Stomach (tissue), 9 donors: Measurements from ENCODE around the gene ASAP2. TPM values are rescaled to one million over a fixed set of nuclear protein-coding genes. Genes with fewer than 3 reads are reported as not detected.

Source experiments
- DNase-seq, 2 donors: peaks; one replicate each; pipeline versions ENCODE4 v3.0.0 to v3.0.0-alpha.2; 2013 to 2019
- H3K27ac ChIP-seq, 5 donors: fragments of 200-600 bp in 4 of 5; sonication (generic) in 4 of 5; one replicate each; pipeline ENCODE4 v1.5.1; 2013 to 2019; ENCODE audit warnings: mild to moderate bottlenecking in 1 of 5, moderate library complexity in 1 of 5
- H3K27me3 ChIP-seq, 3 donors: fragments of 200-600 bp; sonication (generic); one replicate each; pipeline ENCODE4 v1.5.1; 2017 to 2019; ENCODE audit warnings: mixed run types in 1 of 3
- H3K36me3 ChIP-seq, 4 donors: fragments of 200-600 bp; sonication (generic); 1 replicate in 3 of 4; 2 replicates in 1 of 4; pipeline ENCODE4 v1.5.1; 2016 to 2019
- H3K4me1 ChIP-seq, 4 donors: fragments of 200-600 bp; sonication (generic); one replicate each; pipeline ENCODE4 v1.5.1; 2016 to 2019
- H3K4me3 ChIP-seq, 4 donors: fragments of 200-600 bp; sonication (generic) in 3 of 4; one replicate each; pipeline ENCODE4 v1.5.1; 2016 to 2019; ENCODE audit warnings: mild to moderate bottlenecking in 1 of 4
- H3K9me3 ChIP-seq, 4 donors: fragments of 200-600 bp; sonication (generic); one replicate each; pipeline ENCODE4 v1.5.1; 2016 to 2019
- EP300 ChIP-seq: sonication (generic); formaldehyde crosslinking; IDR thresholded peaks from one replicate; pipeline ENCODE4 v1.6.1; 2017; ENCODE audit warnings: antibody characterized with exemption
- POLR2A ChIP-seq, 4 donors: fragments of 450-650 bp; IDR thresholded peaks; one replicate each; pipeline ENCODE4 v1.6.1; 2016; ENCODE audit warnings: antibody characterized with exemption in 4 of 4, control low read depth in 2 of 4, mild to moderate bottlenecking in 1 of 4, moderate library complexity in 1 of 4
- POLR2AphosphoS5 ChIP-seq, 3 donors: sonication (generic); formaldehyde crosslinking; IDR thresholded peaks; one replicate each; pipeline ENCODE4 v1.6.1; 2016; ENCODE audit warnings: antibody characterized with exemption in 3 of 3
- WGBS, 5 donors: extraction: QIAGEN DNeasy Blood & Tissue Kit in 3 of 5; methylation state at CpG; one replicate each; pipeline versions ENCODE4 v1.1.5 to v1.1.7; 2013 to 2018; 5-methylcytosine and 5-hydroxymethylcytosine counted together
- intact Hi-C: fragments of 100-400 bp; cut with DNase I; formaldehyde crosslinking; loops from one replicate; pipeline ENCODE4 v1.15.1; 2023; ENCODE audit warnings: low total_unique reads
- polyA plus RNA-seq, 3 donors: library from polyadenylated mRNA; stranded (reverse); fragments of 200-250 nt; gene quantifications; one replicate each; pipeline ENCODE4 v1.2.3, GENCODE V29; 2013
- total RNA-seq, 5 donors: library from RNA; depleted of rRNA; stranded (reverse); fragments of >200 nt; gene quantifications; one replicate each; pipeline versions ENCODE4 v1.1.0 to v1.2.3, GENCODE V29; 2014 to 2016
- TF ChIP-seq, protein P1 (sequence below), 7 experiments: fragments of 450-650 bp in 4 of 7; fragments of 200-600 bp in 3 of 7; sonication (generic) in 3 of 7; IDR thresholded peaks; one replicate each; pipeline ENCODE4 v1.5.1; 2016 to 2019; ENCODE audit warnings: antibody characterized with exemption in 7 of 7, control low read depth in 2 of 7, mild to moderate bottlenecking in 1 of 7
- donor health status: healthy with polysubstance abuse.
- donor health status: Bipolar disorder and iron deficiency.
- donor health status: healthy.

Gene ASAP2
- total and polyA plus RNA-seq, 8 donors, result 9.7 to 55.4 (median 33.7) TPM

DNA sequence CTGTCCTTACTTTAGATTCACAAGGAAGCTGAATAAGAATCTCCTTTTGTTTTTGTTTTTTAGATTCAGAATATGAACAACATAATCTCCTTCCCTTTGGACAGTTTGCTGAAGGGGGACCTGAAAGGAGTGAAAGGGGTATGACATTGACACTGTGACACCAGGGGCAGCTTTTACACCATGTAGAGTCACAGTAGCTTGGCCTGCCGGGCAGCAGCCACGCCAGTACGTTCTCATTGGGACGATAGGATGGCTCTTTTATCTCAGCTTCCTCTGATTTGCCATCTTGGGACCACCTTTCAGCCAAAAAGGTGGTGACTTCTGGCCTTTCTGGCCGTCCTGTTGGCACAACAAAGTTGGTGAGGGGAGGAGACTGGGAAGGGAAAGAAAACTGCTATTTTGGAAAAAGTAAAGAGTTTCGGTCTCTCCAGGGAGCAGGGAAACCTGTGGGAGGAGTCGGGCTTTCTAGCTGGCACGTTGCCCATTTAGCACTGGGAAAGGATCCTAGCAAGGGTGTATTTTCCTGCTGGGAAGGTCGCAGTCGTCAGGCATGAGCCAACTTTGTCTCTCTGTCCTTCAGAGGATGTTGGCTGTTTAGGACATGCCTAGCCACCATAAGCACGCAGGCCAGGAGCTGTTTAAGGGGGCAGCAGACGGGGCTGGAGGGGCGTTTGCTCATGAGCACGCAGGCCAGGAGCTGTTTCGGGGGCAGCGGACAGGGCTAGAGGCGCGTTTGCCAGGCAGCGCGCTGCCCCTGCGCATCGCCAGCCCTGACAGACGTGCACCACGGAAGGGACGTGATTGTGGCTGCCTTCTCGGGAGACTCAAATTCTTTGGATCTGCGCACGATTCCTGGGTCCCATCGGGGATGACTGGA, 112.1 kb downstream of the ASAP2 start:
- no peak overlapping the region for H3K4me3 ChIP-seq
- peak; percentile 76 to 82 for DNase-seq
- intact Hi-C loops, result no loop called here
- H3K9me3 ChIP-seq, result no peaks in the 10 kb centered on the region
- no peaks in the 10 kb centered on the region for H3K27me3 ChIP-seq
- no peak for TF ChIP-seq EP300
- peak in 1 of 3 donors; percentile 21 for TF ChIP-seq POLR2AphosphoS5 (IDR thresholded peaks at IDR 0.05)
- peak overlapping the region; percentile 31 to 77 (median 64) for H3K27ac ChIP-seq
- peaks cover 5 to 23% (median 10%) of the 10 kb centered on the region in 4 donors for H3K36me3 ChIP-seq
- H3K4me1 ChIP-seq, result peaks cover 8 to 33% (median 21%) of the 10 kb centered on the region in 4 donors
- 62 to 64% (median 62%) methylated on average over 24 to 29 of the region's 29 CpGs for WGBS, 5 donors

GRCh38 chr2:9319338-9319715, 112.7 kb downstream of the ASAP2 start:
- Histone ChIP-seq H3K27ac (peak overlapping the region in 4 of 5 donors; percentile 46 to 77 (median 62)), H3K9me3 (no peaks in the 10 kb centered on the region), H3K36me3 (peaks cover 5 to 29% (median 15%) of the 10 kb centered on the region in 4 donors), H3K4me3 (no peak overlapping the region), H3K4me1 (peaks cover 8 to 39% (median 22%) of the 10 kb centered on the region in 4 donors), H3K27me3 (no peaks in the 10 kb centered on the region)
- intact Hi-C loops, result no loop called here
- no peak for DNase-seq
- no peak for TF ChIP-seq POLR2A (IDR thresholded peaks at IDR 0.05)
- no peak for TF ChIP-seq EP300
- TF ChIP-seq, protein P1, sequence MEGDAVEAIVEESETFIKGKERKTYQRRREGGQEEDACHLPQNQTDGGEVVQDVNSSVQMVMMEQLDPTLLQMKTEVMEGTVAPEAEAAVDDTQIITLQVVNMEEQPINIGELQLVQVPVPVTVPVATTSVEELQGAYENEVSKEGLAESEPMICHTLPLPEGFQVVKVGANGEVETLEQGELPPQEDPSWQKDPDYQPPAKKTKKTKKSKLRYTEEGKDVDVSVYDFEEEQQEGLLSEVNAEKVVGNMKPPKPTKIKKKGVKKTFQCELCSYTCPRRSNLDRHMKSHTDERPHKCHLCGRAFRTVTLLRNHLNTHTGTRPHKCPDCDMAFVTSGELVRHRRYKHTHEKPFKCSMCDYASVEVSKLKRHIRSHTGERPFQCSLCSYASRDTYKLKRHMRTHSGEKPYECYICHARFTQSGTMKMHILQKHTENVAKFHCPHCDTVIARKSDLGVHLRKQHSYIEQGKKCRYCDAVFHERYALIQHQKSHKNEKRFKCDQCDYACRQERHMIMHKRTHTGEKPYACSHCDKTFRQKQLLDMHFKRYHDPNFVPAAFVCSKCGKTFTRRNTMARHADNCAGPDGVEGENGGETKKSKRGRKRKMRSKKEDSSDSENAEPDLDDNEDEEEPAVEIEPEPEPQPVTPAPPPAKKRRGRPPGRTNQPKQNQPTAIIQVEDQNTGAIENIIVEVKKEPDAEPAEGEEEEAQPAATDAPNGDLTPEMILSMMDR (IDR thresholded peaks at IDR 0.05), result no peak
- TF ChIP-seq POLR2AphosphoS5 (IDR thresholded peaks at IDR 0.05), result no peak
- 81 to 94% (median 92%) methylated on average over 8 of the region's 8 CpGs for WGBS, 5 donors

GRCh38 chr2:9322576-9322975, 116.0 kb downstream of the ASAP2 start:
- Histone ChIP-seq H3K9me3 (no peaks in the 10 kb centered on the region), H3K27ac (no peak overlapping the region), H3K27me3 (no peaks in the 10 kb centered on the region), H3K4me1 (peaks cover 16 to 40% (median 29%) of the 10 kb centered on the region in 4 donors), H3K4me3 (no peak overlapping the region), H3K36me3 (peaks cover 5 to 31% (median 21%) of the 10 kb centered on the region in 4 donors)
- DNase-seq, result no peak
- no peak for TF ChIP-seq POLR2AphosphoS5 (IDR thresholded peaks at IDR 0.05)
- no peak for TF ChIP-seq EP300
- TF ChIP-seq, protein P1 (IDR thresholded peaks at IDR 0.05), result no peak
- no peak for TF ChIP-seq POLR2A (IDR thresholded peaks at IDR 0.05)
- WGBS, 5 donors, result 90 to 93% (median 93%) methylated on average over 7 of the region's 7 CpGs
- intact Hi-C loops, result no loop called here

DNA sequence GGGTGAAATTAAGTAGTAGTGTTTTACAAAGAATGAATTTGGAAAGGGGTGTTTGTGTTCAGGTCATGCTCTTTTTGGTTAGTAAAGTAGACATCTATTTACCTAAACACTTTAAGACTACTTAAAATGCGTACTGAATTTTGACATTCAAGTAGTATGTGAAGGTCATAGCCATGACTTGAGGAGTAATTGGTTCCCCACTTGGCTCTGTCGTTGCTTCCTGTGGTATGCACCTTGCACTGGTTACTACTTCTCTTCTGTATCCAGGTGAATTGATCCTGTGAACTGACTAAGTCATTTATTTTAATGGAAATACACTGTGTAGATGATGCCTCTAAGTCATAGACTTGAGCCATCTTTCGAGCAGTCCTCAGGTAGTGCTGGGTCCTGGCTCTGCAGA, 118.8 kb downstream of the ASAP2 start:
- WGBS, 5 donors, result 73 to 90% (median 82%) methylated on average over 3 of the region's 3 CpGs
- Histone ChIP-seq H3K9me3 (no peaks in the 10 kb centered on the region), H3K27me3 (no peaks in the 10 kb centered on the region), H3K27ac (no peak overlapping the region), H3K4me3 (no peak overlapping the region), H3K4me1 (peaks cover 9 to 41% (median 25%) of the 10 kb centered on the region in 4 donors), H3K36me3 (peaks cover 5 to 38% (median 35%) of the 10 kb centered on the region in 4 donors)
- no peak for DNase-seq
- TF ChIP-seq POLR2AphosphoS5 (IDR thresholded peaks at IDR 0.05), result no peak
- no peak for TF ChIP-seq POLR2A (IDR thresholded peaks at IDR 0.05)
- TF ChIP-seq, protein P1 (IDR thresholded peaks at IDR 0.05), result no peak
- intact Hi-C loops, result no loop called here

DNA sequence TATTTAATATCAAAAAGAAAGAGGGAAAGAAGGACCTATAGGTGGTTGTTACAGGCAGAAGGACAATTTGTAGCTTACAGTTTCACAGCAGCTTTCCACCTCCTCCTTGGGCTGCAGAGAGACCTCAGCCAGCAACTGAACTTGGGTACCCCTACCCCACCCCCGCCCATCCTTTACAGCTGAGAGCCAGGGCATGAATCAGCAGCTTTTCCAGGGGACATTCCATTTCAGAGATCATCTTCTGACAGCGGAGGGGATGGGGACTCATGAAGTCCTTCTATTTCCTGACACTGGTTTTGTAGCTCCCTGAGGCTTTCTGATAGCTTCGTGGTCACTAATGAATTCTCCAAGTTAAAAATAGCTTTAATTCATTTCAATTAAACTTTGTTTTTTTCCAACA, 120.4 kb downstream of the ASAP2 start:
- intact Hi-C loops, result no loop called here
- no peak for DNase-seq
- H3K36me3 ChIP-seq, result peaks cover 5 to 38% (median 34%) of the 10 kb centered on the region in 4 donors
- peak overlapping the region in 3 of 5 donors; percentile 20 to 34 (median 33) for H3K27ac ChIP-seq
- no peaks in the 10 kb centered on the region for H3K27me3 ChIP-seq
- no peak for TF ChIP-seq POLR2AphosphoS5 (IDR thresholded peaks at IDR 0.05)
- TF ChIP-seq POLR2A (IDR thresholded peaks at IDR 0.05), result no peak
- no peak overlapping the region for H3K4me3 ChIP-seq
- WGBS, 5 donors, result 60 to 70% (median 69%) methylated on average over 3 of the region's 3 CpGs
- H3K9me3 ChIP-seq, result no peaks in the 10 kb centered on the region
- H3K4me1 ChIP-seq, result peaks cover 9 to 46% (median 28%) of the 10 kb centered on the region in 4 donors
